Measurements from ENCODE around the gene DLEC1.

GRCh38 chr3:37993820-37994638 is 45.0 kb upstream of the DLEC1 start:
- TF ChIP-seq CTCF (IDR thresholded peaks at IDR 0.05) (peak in 5 of 12 donors; percentile 5 to 30 (median 23)), POLR2A (IDR thresholded peaks at IDR 0.05) (peak in 1 of 2 donors; percentile 45)
